WI38 (cell line): ENCODE data around the gene AK8.

Experiments
- H3K4me3 ChIP-seq: 2 replicates; pipeline ENCODE4 v1.5.1; 2011; ENCODE audit warnings: low read depth, mild to moderate bottlenecking, control low read depth, low read length
- TF ChIP-seq, protein P1 (sequence below): IDR thresholded peaks from 2 replicates; pipeline ENCODE4 v1.5.1; 2012; ENCODE audit warnings: low read depth, mild to moderate bottlenecking, control low read depth, low read length

The AK8 gene

GRCh38 chr9:132857616-132858342 lies 20.3 kb downstream of the AK8 start:
- H3K4me3 ChIP-seq = no peak overlapping the region
- TF ChIP-seq, protein P1, sequence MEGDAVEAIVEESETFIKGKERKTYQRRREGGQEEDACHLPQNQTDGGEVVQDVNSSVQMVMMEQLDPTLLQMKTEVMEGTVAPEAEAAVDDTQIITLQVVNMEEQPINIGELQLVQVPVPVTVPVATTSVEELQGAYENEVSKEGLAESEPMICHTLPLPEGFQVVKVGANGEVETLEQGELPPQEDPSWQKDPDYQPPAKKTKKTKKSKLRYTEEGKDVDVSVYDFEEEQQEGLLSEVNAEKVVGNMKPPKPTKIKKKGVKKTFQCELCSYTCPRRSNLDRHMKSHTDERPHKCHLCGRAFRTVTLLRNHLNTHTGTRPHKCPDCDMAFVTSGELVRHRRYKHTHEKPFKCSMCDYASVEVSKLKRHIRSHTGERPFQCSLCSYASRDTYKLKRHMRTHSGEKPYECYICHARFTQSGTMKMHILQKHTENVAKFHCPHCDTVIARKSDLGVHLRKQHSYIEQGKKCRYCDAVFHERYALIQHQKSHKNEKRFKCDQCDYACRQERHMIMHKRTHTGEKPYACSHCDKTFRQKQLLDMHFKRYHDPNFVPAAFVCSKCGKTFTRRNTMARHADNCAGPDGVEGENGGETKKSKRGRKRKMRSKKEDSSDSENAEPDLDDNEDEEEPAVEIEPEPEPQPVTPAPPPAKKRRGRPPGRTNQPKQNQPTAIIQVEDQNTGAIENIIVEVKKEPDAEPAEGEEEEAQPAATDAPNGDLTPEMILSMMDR = no peak

DNA sequence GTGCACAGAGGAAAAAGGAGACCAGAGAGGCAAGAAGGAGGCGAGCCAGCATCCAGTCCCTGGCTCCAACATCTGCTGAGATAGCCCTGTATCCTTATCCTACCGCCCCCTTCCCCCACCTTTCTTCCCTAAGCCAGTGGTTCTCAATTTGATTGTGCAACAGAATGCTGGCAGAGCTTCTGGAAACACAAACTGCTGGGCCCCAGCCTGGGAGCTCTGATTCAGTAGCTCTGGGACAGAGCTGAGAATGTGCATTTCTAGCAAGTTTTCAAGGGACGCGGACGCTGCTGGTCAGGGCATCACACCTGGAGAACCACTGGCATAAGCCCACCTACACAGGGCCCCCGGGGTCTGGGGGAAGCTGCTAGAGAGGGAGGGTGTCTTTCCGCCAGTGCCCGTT lies 21.1 kb downstream of the AK8 start:
- TF ChIP-seq, protein P1 = no peak
- no peak overlapping the region for H3K4me3 ChIP-seq

GRCh38 chr9:132855904-132856303 lies 22.2 kb downstream of the AK8 start:
- TF ChIP-seq, protein P1 = no peak

GRCh38 chr9:132854832-132855231 lies 23.3 kb downstream of the AK8 start:
- TF ChIP-seq, protein P1 = no peak
- no peak overlapping the region for H3K4me3 ChIP-seq

More at GRCh38 chr9:132855904-132856303, 22.2 kb downstream of the AK8 start:
- H3K4me3 ChIP-seq = no peak overlapping the region

- TF ChIP-seq, protein P1 = no peak
- no peak overlapping the region for H3K4me3 ChIP-seq
Measured at GRCh38 chr9:132853482-132853881, 24.6 kb downstream of the AK8 start.

DNA sequence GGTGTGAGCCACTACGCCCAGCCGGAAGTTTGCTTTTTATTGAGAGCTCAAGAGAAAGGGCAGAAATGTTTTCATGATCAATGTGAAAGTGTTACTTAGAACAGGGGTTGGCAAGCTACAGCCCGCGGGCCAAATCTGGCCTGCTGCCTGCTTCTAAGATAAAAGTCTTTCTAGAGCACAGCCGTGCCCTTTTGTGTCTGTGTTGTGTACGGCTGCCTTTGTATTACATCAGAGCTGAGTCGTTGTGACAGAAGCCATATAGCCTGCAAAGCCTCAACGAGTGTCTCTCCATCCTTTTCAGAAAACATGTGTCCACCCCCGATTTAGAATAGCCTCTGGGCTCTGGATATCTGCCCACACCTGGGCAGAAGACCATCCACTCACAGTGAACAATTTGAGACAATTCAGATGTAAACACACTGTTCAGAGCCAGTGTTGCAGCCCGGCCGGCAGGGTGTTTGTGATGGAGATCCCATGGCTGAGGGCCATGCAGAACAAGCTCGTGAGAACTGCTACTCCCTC lies 28.8 kb downstream of the AK8 start:
- TF ChIP-seq, protein P1 = no peak
- H3K4me3 ChIP-seq = no peak overlapping the region

GRCh38 chr9:132846918-132847515 lies 31.1 kb downstream of the AK8 start:
- TF ChIP-seq, protein P1 = no peak
- H3K4me3 ChIP-seq = no peak overlapping the region
